GM21717 (cell line): ENCODE measurements around the gene LTB4R2.

Source experiments
- ATAC-seq: cut with Tn5 transposase; IDR thresholded peaks from one replicate; pipeline ENCODE4 v1.9.1; 2021; ENCODE audit warnings: mild to moderate bottlenecking, moderate library complexity; ENCODE audit not compliant: unreplicated experiment

Gene LTB4R2

DNA sequence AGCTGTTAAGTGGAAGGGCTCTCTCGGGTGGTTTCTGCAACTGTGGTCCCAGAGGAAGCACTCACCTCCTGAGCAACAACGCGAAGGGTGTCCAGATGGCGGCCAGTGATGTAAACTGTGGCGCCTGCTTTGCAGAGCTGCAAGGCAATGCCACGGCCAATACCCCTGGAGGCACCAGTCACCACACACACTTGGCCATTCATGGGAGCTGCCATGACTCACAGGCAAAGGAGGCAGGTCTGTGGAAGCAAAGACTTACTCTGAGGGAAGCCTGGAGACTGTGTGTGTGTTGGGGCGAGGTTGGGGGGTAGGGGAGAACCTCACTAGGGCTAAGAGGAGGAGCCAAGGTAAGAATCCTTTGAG lies 11.1 kb upstream of the LTB4R2 start:
- ATAC-seq: no peak

DNA sequence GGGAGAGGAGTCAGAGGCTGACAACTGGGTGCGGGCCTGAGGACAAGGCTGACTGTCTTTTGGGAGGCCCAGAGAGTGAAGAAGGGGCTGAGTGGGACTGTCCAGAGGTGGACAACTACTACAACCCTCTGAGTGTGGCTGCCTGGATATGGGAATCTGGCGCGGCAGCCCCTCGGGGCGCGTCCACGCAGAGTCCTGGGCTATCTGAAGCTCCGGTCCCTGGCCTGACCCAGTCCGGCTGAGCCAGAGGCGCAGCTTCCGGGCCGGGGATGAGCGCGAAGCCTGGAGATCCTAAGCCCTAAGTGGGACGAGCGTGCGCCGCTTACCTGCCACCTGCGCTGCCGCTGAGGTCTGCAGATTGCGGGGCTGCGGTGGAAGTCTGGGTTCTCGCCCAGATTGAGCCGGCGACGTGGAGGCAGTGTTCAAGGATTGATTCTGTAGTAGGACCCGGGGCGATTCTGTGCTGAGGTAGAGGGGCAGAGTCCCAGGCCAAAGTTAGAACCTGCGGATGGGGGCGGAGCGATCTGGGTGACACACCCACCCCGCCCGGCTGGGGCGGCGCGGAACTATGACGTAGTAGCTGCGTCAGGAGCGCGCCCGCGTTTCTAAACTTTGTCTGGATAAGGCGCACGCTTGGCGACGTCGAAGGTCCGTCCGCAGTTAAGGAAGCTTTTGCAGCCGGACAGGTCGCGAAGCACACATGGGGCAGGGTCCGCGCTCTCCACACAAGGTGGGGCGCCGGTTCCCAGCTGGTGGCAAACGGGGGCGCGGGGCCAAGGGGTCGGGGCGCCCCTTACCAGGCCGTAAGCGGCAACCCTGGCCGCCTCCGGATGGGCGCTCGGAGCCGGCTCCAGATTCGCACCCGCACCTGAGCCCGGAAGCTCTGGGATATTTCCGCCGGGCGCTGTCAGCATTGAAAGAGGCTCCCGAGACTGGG lies 10.4 kb upstream of the LTB4R2 start, which contains the start of the genes DHRS1 and NOP9:
TSS of gene DHRS1 (minus strand) at position 526 of the 937 bp plus-strand sequence. CDS start 674 bp downstream, outside the sequence.
TSS of gene NOP9 (plus strand) at position 596 of the 937 bp plus-strand sequence. CDS start at position 701, 105 bp downstream.
- ATAC-seq: peak; percentile 55

DNA sequence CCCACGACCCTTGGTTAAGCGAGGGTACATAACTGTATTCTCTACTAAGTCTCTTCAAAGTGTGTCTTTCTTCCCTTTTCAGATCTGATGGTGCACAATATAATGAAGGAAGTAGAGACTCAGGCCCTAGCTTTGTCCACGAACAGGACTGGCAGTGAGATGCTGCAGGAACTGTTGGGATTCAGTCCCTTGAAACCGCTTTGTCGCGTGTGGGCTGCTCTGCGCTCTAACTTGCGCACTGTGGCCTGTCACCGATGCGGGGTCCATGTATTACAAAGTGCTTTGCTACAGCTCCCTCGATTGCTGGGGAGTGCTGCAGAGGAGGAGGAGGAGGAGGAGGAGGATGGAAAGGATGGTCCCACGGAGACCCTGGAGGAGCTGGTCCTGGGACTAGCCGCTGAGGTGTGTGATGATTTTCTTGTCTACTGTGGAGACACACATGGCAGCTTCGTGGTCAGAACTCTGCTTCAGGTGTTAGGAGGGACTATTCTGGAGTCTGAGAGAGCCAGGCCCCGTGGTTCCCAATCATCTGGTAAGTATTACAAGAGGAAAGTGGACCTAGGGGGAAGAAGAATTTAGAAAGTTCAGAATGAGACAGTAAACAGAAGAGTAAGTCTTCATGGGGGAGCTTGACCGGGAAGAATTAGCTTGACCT lies 9.5 kb upstream of the LTB4R2 start:
- ATAC-seq: no peak

- no peak for ATAC-seq
Measured at GRCh38 chr14:24304019-24304387, 5.9 kb upstream of the LTB4R2 start.

GRCh38 chr14:24307156-24307574 lies 2.8 kb upstream of the LTB4R2 start:
- ATAC-seq: no peak

GRCh38 chr14:24307575-24308341 lies 2.2 kb upstream of the LTB4R2 start, which contains the start of gene CIDEB:
Gene CIDEB (minus strand): TSS chr14:24307977. CDS start chr14:24307858, 119 bp downstream.
- no peak for ATAC-seq

- ATAC-seq: no peak
Measured at GRCh38 chr14:24308342-24309124, 1.4 kb upstream of the LTB4R2 start.

GRCh38 chr14:24310265-24310645 lies 315 bp downstream of the LTB4R2 start:
- no peak for ATAC-seq

DNA sequence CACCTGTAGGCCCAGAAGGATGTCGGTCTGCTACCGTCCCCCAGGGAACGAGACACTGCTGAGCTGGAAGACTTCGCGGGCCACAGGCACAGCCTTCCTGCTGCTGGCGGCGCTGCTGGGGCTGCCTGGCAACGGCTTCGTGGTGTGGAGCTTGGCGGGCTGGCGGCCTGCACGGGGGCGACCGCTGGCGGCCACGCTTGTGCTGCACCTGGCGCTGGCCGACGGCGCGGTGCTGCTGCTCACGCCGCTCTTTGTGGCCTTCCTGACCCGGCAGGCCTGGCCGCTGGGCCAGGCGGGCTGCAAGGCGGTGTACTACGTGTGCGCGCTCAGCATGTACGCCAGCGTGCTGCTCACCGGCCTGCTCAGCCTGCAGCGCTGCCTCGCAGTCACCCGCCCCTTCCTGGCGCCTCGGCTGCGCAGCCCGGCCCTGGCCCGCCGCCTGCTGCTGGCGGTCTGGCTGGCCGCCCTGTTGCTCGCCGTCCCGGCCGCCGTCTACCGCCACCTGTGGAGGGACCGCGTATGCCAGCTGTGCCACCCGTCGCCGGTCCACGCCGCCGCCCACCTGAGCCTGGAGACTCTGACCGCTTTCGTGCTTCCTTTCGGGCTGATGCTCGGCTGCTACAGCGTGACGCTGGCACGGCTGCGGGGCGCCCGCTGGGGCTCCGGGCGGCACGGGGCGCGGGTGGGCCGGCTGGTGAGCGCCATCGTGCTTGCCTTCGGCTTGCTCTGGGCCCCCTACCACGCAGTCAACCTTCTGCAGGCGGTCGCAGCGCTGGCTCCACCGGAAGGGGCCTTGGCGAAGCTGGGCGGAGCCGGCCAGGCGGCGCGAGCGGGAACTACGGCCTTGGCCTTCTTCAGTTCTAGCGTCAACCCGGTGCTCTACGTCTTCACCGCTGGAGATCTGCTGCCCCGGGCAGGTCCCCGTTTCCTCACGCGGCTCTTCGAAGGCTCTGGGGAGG lies 985 bp downstream of the LTB4R2 start, which contains the start of gene LTB4R:
TSS of gene LTB4R (plus strand) at position 857 of the 959 bp plus-strand sequence. CDS start 4,150 bp downstream, outside the sequence.
- ATAC-seq: peak; percentile 52

GRCh38 chr14:24311837-24312615 lies 2.1 kb downstream of the LTB4R2 start:
- no peak for ATAC-seq

- no peak for ATAC-seq
Measured at GRCh38 chr14:24312736-24313507, 3.0 kb downstream of the LTB4R2 start.

DNA sequence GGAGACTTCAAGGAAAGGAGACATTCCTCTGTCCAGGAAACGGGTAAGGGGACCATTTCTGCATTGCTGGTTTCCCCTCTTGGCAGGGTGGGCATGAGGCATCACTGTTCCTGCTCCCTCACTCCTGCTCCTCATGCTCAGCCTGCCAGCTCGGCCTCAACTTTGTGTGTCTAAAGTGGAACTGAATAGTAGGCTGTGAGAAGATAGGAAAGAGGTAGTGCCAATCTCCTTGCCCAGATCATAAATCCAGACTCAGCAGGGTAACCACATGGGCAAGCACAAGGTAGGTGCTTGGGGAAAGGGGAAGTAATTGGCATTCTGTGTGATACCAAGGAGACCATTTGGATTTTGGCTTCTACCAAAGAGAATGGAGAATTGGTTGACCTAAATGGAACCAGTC lies 4.0 kb downstream of the LTB4R2 start:
- ATAC-seq: no peak

GRCh38 chr14:24314377-24315193 lies 4.6 kb downstream of the LTB4R2 start:
- ATAC-seq: no peak

DNA sequence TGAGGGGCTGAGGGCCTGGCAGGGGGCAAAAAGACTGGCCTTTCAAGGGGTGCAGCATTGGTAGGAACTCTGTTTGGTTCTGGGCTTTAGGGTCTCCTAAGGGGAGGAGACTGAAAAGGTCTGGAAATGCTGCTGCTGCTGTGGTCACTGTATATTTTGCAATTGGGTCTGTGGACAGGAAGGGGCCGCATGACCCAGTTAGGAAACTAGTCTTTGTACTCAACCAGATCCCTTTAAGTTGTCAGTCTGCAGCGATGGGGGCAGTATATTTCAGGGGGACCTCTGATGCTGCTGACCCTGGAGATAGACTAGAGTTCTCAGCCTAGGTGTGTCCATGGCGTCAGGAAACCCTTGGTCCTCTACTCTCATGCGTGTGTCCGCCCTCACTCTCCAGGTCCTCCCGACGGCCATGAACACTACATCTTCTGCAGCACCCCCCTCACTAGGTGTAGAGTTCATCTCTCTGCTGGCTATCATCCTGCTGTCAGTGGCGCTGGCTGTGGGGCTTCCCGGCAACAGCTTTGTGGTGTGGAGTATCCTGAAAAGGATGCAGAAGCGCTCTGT lies 5.4 kb downstream of the LTB4R2 start:
- no peak for ATAC-seq

GRCh38 chr14:24315807-24316596 lies 6.1 kb downstream of the LTB4R2 start:
- no peak for ATAC-seq

GRCh38 chr14:24316597-24316950 lies 6.6 kb downstream of the LTB4R2 start:
- no peak for ATAC-seq
